Measurements from ENCODE around the gene CHAT. TPM values are rescaled to one million over a fixed set of nuclear protein-coding genes. Genes with fewer than 3 reads are reported as not detected.

Gene CHAT
- total RNA-seq, 2 experiments from 2014 or later: not detected

GRCh38 chr10:49615213-49615612 is 1.4 kb downstream of the CHAT start:
- no peaks in the 10 kb centered on the region for H3K79me2 ChIP-seq (ENCODE audit: insufficient read depth, low read depth, low read length)
- TF ChIP-seq EZH2phosphoT487 (IDR thresholded peaks at IDR 0.05; ENCODE audit: borderline replicate concordance, low read depth, low read length) (no peak), CTCF (conservative IDR thresholded peaks at IDR 0.05; ENCODE audit: low read length) (no peak)
- CTCF ChIA-PET (ENCODE audit: unreplicated experiment): no interaction called here
- H4K20me1 ChIP-seq (ENCODE audit: insufficient read depth, low read length): no peaks in the 10 kb centered on the region
- no peaks in the 10 kb centered on the region for H3K36me3 ChIP-seq (ENCODE audit: insufficient read depth, low read length)
- intact Hi-C loops (cut with micrococcal nuclease; ENCODE audit: unreplicated experiment): no loop called here
- BruUV-seq (replicated peaks): no TSS peak
- no peak overlapping the region for H3K27ac ChIP-seq (ENCODE audit: low read depth, low read length, poor library complexity, severe bottlenecking)
- H2AFZ ChIP-seq (ENCODE audit: low read length): no peak overlapping the region
- H3K9me2 ChIP-seq (ENCODE audit: insufficient read depth, low read length): no peaks in the 10 kb centered on the region
- no peaks in the 10 kb centered on the region for H3K4me1 ChIP-seq (ENCODE audit: insufficient read depth, low read length, poor library complexity, severe bottlenecking)
- H3K4me2 ChIP-seq (ENCODE audit: low read length): no peak overlapping the region
- no peak overlapping the region for H3K4me3 ChIP-seq (ENCODE audit: low read depth, low read length, poor library complexity, severe bottlenecking)
- no peak for DNase-seq (ENCODE audit: low spot score)
- POLR2A ChIA-PET: no interaction called here
- H3K9me3 ChIP-seq (ENCODE audit: low read length): no peaks in the 10 kb centered on the region

- CTCF ChIA-PET (ENCODE audit: unreplicated experiment): no interaction called here
- H3K79me2 ChIP-seq (ENCODE audit: insufficient read depth, low read depth, low read length): no peaks in the 10 kb centered on the region
- no peaks in the 10 kb centered on the region for H4K20me1 ChIP-seq (ENCODE audit: insufficient read depth, low read length)
- H3K9me2 ChIP-seq (ENCODE audit: insufficient read depth, low read length): no peaks in the 10 kb centered on the region
- H3K4me3 ChIP-seq (ENCODE audit: low read depth, low read length, poor library complexity, severe bottlenecking): no peak overlapping the region
- no peaks in the 10 kb centered on the region for H3K9me3 ChIP-seq (ENCODE audit: low read length)
- no peak overlapping the region for H2AFZ ChIP-seq (ENCODE audit: low read length)
- no peak for DNase-seq (ENCODE audit: low spot score)
- TF ChIP-seq CTCF (conservative IDR thresholded peaks at IDR 0.05; ENCODE audit: low read length) (no peak), EZH2phosphoT487 (IDR thresholded peaks at IDR 0.05; ENCODE audit: borderline replicate concordance, low read depth, low read length) (no peak)
- no peaks in the 10 kb centered on the region for H3K4me1 ChIP-seq (ENCODE audit: insufficient read depth, low read length, poor library complexity, severe bottlenecking)
- POLR2A ChIA-PET: no interaction called here
- H3K27ac ChIP-seq (ENCODE audit: low read depth, low read length, poor library complexity, severe bottlenecking): no peak overlapping the region
- intact Hi-C loops (cut with micrococcal nuclease; ENCODE audit: unreplicated experiment): no loop called here
- no TSS peak for BruUV-seq (replicated peaks)
- no peaks in the 10 kb centered on the region for H3K36me3 ChIP-seq (ENCODE audit: insufficient read depth, low read length)
- H3K4me2 ChIP-seq (ENCODE audit: low read length): no peak overlapping the region
Observed at GRCh38 chr10:49615721-49616120, 1.9 kb downstream of the CHAT start.

GRCh38 chr10:49616421-49617101 is 2.7 kb downstream of the CHAT start:
- TF ChIP-seq EZH2phosphoT487 (IDR thresholded peaks at IDR 0.05; ENCODE audit: borderline replicate concordance, low read depth, low read length): no peak
- TF ChIP-seq CTCF (conservative IDR thresholded peaks at IDR 0.05; ENCODE audit: low read length): no peak
- no peaks in the 10 kb centered on the region for H3K9me2 ChIP-seq (ENCODE audit: insufficient read depth, low read length)
- no peaks in the 10 kb centered on the region for H3K79me2 ChIP-seq (ENCODE audit: insufficient read depth, low read depth, low read length)
- H4K20me1 ChIP-seq (ENCODE audit: insufficient read depth, low read length): no peaks in the 10 kb centered on the region
- BruUV-seq (replicated peaks): no TSS peak
- POLR2A ChIA-PET: interaction anchor here (0.7 kb wide), 1 partner anchor 73 kb away, joined by 4 read pairs; no protein-coding TSS in a partner anchor
- no peaks in the 10 kb centered on the region for H3K36me3 ChIP-seq (ENCODE audit: insufficient read depth, low read length)
- no peaks in the 10 kb centered on the region for H3K9me3 ChIP-seq (ENCODE audit: low read length)
- no peak overlapping the region for H2AFZ ChIP-seq (ENCODE audit: low read length)
- H3K4me2 ChIP-seq (ENCODE audit: low read length): no peak overlapping the region
- no peaks in the 10 kb centered on the region for H3K4me1 ChIP-seq (ENCODE audit: insufficient read depth, low read length, poor library complexity, severe bottlenecking)
- H3K4me3 ChIP-seq (ENCODE audit: low read depth, low read length, poor library complexity, severe bottlenecking): no peak overlapping the region
- DNase-seq (ENCODE audit: low spot score): no peak
- intact Hi-C loops (cut with micrococcal nuclease; ENCODE audit: unreplicated experiment): no loop called here
- CTCF ChIA-PET (ENCODE audit: unreplicated experiment): no interaction called here
- no peak overlapping the region for H3K27ac ChIP-seq (ENCODE audit: low read depth, low read length, poor library complexity, severe bottlenecking)

Measured in OCI-LY7 (cell line).